ENCODE results near the gene CUX1. TPM values are rescaled to one million over a fixed set of nuclear protein-coding genes. Genes with fewer than 3 reads are reported as not detected.
A peak's percentile ranks its signal among the peaks of the same experiment; 100 is the strongest.
"Not testable (repeated sequence)": the region's sequence is repeated elsewhere in the genome, so short reads cannot be mapped to it uniquely, and the experiment has no call there.

CUX1 gene
- total RNA-seq, 4 donors from 2014 or later: 40.8 to 62.1 (median 43.8) TPM

DNA sequence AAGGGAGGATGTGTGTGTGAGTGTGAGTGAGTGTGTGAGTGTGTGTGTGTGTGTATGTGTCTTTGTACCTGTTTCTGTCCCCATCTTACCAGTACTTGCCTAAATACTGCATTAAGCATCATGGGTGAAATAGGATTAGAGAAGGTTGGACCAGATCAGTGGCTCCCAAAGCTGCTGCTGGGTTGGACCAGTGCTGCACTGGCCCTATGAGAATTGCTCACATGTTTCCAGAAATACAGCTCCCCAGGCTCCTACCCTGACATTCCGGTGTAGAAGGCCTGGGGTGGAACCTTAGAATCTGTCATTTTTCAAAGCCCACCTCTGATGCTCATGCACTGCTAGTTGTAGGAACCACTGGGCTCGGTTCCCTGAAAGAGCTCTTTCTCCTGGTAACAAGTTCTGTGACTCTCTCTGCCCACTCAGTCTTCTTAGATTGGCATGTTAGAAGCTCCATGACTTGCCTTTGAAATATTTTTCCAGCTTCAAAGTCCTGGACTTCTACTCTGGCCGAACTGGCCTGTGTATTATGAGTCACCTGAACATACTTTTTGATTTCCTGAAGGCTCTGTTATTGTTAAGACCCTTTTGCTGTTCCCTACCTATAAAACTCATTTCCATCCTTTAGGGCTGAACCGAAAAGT is 224.7 kb downstream of the CUX1 start:
- no peak overlapping the region for H3K4me3 ChIP-seq (ENCODE audit: low read depth, poor library complexity, severe bottlenecking)
- DNase-seq (ENCODE audit: low spot score in 2 of 2): peak in 1 of 2 donors; percentile 34
- no peak for TF ChIP-seq POLR2A (IDR thresholded peaks at IDR 0.05)
- TF ChIP-seq, protein P1, sequence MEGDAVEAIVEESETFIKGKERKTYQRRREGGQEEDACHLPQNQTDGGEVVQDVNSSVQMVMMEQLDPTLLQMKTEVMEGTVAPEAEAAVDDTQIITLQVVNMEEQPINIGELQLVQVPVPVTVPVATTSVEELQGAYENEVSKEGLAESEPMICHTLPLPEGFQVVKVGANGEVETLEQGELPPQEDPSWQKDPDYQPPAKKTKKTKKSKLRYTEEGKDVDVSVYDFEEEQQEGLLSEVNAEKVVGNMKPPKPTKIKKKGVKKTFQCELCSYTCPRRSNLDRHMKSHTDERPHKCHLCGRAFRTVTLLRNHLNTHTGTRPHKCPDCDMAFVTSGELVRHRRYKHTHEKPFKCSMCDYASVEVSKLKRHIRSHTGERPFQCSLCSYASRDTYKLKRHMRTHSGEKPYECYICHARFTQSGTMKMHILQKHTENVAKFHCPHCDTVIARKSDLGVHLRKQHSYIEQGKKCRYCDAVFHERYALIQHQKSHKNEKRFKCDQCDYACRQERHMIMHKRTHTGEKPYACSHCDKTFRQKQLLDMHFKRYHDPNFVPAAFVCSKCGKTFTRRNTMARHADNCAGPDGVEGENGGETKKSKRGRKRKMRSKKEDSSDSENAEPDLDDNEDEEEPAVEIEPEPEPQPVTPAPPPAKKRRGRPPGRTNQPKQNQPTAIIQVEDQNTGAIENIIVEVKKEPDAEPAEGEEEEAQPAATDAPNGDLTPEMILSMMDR (IDR thresholded peaks at IDR 0.05): no peak
- intact Hi-C loops (cut with DNase I; ENCODE audit: low total_unique reads): no loop called here
- WGBS, 2 donors: 81 to 87% methylated on average over 4 of the region's 4 CpGs

DNA sequence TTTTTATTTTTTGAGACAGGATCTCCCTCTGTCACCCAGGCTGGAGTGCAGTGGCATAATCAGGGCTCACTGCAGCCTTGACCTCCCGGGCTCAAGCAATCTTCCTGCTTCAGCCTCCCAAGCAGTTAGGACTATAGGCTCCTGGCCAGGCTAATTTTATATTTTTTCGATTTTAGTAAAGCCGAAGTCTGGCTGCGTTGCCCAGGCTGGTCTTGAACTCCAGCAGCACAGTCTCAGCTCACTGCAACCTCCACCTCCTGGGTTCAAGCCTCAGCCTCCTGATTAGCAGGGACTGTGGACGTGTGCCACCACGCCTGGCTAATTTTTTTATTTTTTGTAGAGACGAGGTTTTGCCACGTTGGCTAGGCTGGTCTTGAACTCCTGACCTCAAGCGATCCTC is 225.4 kb downstream of the CUX1 start:
- H3K4me3 ChIP-seq (ENCODE audit: low read depth, poor library complexity, severe bottlenecking); intact Hi-C loops (cut with DNase I; ENCODE audit: low total_unique reads): not testable (repeated sequence)
- 84 to 91% methylated on average over 9 of the region's 9 CpGs for WGBS, 2 donors
- DNase-seq (ENCODE audit: low spot score in 2 of 2): peak in 1 of 2 donors; percentile 52

DNA sequence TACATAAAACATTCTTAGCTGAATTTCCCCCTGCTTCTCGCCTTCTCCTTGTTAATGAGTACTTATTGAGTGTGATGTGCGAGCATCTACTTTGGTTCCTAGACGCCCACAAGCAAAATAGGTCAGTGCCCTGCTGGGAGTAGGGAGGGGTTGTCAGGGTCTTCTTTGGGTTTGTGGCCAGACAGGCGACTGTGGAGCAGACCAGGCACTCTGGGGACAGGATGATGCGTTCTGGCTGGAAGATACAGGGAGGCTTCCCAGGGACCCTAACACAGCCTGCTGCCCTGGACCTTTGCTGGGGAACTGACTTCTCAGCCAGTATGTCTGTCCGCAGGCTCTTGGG is 227.2 kb downstream of the CUX1 start:
- DNase-seq (ENCODE audit: low spot score in 2 of 2): no peak

DNA sequence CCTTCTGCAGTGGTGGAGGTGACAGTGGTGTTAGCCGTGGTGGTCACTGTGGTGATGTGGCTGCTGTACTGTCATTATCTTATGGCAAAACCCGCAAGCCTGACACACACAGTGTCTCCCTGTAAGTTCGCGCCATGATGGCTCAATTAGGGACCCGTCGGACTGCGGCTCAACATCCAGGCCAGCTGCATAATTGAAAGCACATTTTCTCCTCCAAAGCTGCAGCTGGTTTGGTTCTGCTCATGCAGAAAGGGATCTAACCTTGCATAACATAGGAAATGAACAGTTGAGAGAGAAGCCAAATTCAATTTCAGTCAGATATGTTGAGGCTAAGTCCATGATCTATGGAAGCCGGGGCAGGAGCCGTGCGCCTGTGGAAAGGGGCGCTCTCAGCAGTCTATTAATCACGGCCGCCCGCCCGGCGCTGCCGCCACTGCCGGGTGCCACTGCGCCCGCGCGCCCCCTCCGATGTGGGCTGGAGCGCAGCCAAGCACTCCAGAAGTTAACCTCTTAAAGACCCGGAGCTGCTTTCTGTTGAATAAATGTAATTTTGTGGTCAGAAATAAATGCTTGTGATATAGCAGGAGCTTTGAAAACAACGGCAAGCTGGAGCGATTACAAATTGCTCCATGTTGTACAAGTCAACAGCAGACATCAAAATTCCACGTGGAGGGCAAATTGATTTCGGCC is 227.7 kb downstream of the CUX1 start:
- peak; percentile 33 to 83 for DNase-seq (ENCODE audit: low spot score in 2 of 2)
- intact Hi-C loops (cut with DNase I; ENCODE audit: low total_unique reads): no loop called here
- 34 to 40% methylated on average over 29 of the region's 29 CpGs for WGBS, 2 donors
- TF ChIP-seq POLR2A (IDR thresholded peaks at IDR 0.05): no peak
- TF ChIP-seq, protein P1 (IDR thresholded peaks at IDR 0.05): no peak
- H3K4me3 ChIP-seq (ENCODE audit: low read depth, poor library complexity, severe bottlenecking): no peak overlapping the region

More for the DNA sequence above, 227.2 kb downstream of the CUX1 start:
- H3K4me3 ChIP-seq (ENCODE audit: low read depth, poor library complexity, severe bottlenecking): no peak overlapping the region
- TF ChIP-seq POLR2A (IDR thresholded peaks at IDR 0.05): no peak
- TF ChIP-seq, protein P1 (IDR thresholded peaks at IDR 0.05): no peak
- intact Hi-C loops (cut with DNase I; ENCODE audit: low total_unique reads): no loop called here
- WGBS, 2 donors: 76 to 83% methylated on average over 6 of the region's 6 CpGs

DNA sequence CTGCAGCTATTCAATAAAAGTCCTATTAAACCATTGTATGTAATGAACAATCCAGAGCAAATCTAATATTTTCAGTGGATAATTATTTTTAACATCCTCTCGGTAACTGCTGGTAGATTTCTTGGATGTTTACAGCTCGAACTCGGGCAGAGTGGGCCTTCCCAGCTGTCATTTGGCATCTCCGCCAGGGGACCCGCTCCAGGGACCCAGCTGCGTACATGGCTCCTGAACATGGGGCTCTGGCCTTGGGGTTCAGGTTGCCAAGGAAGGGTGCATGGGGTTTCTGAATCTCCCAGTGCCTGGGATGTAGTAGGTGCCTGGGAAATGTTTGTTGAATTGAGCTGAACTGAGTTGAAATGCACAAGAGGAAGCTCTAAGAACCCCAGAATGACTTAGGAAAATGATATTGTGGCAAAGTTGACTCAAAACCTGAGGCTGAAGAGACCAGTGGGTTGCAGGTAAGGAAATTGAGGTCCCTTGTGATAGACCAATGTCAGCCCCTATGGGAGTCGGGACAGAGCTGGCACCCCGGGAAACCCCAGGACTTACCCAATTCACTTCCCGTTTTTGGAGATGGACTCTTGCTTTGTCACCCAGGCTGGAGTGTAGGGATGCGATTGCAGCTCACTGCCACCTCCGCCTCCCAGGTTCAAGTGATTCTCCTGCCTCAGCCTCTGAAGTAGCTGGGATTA is 228.4 kb downstream of the CUX1 start:
- intact Hi-C loops (cut with DNase I; ENCODE audit: low total_unique reads): no loop called here
- TF ChIP-seq, protein P1 (IDR thresholded peaks at IDR 0.05): no peak
- TF ChIP-seq POLR2A (IDR thresholded peaks at IDR 0.05): no peak
- 79 to 82% methylated on average over 11 of the region's 11 CpGs for WGBS, 2 donors
- H3K4me3 ChIP-seq (ENCODE audit: low read depth, poor library complexity, severe bottlenecking): no peak overlapping the region
- DNase-seq (ENCODE audit: low spot score in 2 of 2): no peak

DNA sequence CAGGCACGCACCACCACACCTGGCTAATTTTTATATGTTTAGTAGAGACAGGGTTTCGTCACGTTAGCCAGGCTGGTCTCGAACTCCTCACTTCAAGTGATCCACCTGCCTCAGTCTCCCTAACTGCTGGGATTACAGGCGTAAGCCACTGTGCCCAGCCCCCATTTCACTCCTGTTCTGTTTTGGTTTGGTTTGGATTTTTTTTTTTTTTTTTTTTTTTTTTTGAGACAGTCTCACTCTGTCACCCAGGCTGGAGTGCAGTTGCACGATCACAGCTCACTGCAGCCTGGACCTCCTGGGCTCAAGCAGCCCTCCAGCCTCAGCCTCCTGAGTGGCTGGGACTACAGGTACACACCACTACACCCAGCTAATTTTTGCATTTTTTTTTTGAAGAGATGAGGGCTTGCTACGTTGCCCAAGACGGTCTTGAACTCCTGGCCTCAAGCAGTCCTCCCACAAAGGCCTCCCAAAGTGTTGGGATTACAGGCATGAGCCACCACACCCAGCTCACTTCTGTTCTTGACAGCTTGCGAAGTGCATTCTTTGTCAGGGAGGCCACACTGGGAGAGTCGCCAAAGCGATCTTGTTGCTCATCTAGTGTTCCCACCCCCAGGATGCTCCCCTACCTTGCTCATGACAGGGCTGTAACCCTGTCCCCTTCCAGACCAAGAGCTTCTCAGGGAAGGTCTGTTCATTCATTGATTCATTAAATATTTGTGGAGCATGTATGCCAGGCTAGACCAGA is 229.1 kb downstream of the CUX1 start:
- TF ChIP-seq POLR2A (IDR thresholded peaks at IDR 0.05): no peak
- TF ChIP-seq, protein P1 (IDR thresholded peaks at IDR 0.05): no peak
- intact Hi-C loops (cut with DNase I; ENCODE audit: low total_unique reads): no loop called here
- 87 to 89% methylated on average over 11 of the region's 11 CpGs for WGBS, 2 donors
- H3K4me3 ChIP-seq (ENCODE audit: low read depth, poor library complexity, severe bottlenecking): no peak overlapping the region
- DNase-seq (ENCODE audit: low spot score in 2 of 2): no peak

All from lower leg skin (tissue), 4 donors.